GM19328 (cell line): Measurements from ENCODE around the gene FGB.
A peak's percentile ranks its signal among the peaks of the same experiment; 100 is the strongest.

Experiments used
- ATAC-seq: cut with Tn5 transposase; IDR thresholded peaks from one replicate; pipeline ENCODE4 v1.9.1; 2021; ENCODE audit warnings: mild to moderate bottlenecking, moderate library complexity; ENCODE audit not compliant: unreplicated experiment

The FGB gene

DNA sequence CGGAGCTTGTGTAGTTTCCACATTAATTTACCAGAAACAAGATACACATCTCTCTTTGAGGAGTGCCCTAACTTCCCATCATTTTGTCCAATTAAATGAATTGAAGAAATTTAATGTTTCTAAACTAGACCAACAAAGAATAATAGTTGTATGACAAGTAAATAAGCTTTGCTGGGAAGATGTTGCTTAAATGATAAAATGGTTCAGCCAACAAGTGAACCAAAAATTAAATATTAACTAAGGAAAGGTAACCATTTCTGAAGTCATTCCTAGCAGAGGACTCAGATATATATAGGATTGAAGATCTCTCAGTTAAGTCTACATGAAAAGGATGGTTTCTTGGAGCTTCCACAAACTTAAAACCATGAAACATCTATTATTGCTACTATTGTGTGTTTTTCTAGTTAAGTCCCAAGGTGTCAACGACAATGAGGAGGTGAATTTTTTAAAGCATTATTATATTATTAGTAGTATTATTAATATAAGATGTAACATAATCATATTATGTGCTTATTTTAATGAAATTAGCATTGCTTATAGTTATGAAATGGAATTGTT is at the start of gene FGB:
Gene FGB, plus strand, starts transcription at position 315 of the 558 bp plus-strand sequence. Its CDS starts 8 bp downstream, at position 323.
- ATAC-seq: no peak

DNA sequence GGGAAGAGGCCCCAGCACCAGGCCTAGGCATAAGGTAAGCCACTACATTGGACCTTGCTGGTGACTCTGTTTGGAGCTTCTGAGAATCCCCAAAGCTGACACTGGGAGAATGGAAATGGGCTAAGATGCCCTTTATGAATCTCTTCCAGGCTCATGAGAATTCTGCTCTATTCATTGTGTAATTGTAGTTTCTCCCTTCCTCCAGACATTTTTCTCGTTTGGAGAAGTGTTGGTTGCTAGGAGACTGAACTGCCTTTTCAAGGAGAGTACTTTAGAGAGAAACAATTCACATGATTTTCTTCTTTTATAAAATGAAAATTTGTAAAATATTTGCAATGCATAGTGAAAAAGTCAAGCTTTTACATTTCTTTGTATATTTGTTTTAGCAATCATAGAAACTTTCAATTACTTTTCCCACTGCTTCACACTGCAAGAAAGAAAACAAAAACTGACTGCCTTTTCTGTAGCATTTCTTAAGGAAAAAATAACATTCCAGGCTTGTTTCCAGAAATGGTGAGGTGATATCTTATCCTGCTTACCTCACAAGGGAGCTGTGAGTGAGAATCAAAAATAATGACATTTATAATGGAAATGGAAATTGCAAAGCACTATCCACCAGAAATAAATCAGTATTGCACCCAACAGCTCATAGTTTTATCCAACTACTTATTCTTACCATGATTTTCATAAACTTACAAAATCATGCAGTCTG is 46.3 kb upstream of the FGB start:
- no peak for ATAC-seq

DNA sequence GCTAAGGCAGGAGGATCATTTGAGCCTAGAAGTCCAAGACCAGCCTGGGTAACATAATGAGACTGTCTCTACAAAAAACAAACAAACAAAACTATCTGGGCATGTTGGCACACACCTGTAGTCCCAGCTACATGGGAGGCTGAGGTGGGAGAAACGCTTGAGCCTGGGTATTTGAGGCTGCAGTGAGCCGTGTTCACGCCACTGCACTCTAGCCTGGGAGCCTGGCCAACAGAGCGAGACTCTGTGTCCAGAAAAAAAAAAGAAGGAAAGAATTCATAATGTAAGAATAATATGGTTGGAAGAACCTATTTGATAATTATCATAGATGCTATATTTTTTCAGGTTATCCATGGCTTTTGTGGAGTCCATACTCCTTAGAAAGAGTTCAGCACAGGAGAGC is 45.2 kb upstream of the FGB start:
- no peak for ATAC-seq

DNA sequence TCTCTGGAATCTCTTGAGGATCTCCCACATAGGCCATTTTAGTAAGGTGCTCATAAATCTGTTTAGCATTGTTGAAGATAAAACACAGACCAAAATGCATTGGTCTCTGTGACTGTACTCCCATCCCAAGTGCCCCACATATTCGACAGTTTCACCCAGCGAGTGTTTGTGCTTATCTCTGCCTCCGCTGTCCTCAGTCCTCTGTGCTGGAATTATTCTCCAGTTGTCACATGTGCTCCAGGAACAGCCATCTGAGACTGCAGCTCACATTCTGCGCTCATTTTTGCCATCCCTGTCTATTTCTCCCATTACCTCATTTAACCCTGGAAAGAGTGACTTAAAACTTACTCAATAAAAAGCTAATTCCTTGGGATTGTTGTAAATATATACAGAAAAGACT is 43.6 kb upstream of the FGB start:
- ATAC-seq: no peak

DNA sequence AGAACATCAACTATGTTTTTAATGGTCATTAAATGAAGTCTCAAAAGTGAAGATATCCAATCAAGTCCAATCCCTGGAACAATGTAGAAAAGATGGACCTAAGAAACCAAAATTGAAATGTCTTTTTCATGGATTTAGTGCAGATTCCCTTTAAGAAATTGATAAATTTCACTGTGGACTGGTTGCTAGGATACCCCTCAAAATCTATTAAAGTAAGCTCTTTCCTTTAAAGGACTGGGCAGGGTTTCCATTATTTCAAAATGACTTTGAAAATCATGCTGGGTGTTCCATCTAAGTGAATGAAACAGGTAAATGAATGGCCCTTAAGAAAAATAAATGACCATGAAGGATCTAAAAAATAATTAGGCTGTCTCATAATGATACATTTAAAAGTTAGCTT is 41.2 kb upstream of the FGB start:
- ATAC-seq: no peak

DNA sequence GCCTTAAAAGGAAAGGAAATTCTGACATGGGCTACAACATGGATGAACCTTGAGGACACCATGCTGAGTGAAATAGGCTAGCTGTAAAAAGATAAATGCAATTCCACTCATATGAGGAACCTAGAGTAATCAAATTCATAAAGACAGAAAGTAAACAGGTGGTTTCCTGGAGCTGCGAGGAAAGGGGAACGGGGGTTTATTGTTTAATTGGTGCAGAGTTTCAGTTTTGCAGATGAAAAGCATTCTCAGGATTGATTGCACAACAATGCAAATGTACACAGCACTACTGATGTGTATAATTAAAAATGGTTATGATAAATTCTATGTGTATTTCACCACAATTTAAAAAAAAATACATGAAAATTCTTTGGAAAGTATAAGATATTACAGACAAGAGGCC is 36.7 kb upstream of the FGB start:
- ATAC-seq: no peak

DNA sequence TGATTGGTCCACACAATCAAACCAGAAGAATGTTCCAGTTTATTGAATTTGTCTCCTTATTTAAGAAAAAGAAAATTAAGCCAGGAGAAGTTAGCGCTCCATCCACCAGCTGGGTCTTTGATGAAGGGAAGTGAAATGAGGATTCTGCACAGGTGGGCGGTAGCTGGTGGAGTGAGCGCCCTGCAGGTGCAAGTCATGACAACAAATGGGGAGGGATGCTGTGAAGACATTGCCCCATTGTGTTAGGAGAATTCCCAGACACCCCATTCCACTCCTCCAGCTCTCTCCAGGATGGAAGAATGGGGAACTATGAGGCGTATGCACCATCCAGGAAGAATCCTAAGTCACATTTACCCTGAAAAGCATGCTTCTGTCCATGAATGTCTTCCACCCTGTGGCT is 35.5 kb upstream of the FGB start:
- no peak for ATAC-seq

DNA sequence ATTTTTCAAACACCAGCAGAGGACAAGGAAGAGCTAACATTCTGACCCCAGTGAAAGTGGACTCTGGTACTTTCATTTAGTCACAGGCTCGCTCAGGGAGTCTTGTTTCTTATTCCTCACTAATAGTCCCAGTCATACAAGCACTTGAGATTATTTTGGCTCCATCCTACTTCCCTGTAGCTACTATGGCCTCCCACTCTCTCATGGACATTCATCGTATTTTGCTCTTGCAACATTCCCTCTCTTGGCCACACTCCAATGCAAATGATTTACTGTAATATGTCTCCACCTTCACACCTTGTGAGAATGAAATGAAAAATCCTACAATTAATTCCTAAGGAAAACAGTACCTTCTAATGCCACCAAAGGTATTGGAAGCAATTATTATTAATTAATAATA is 33.9 kb upstream of the FGB start:
- ATAC-seq: no peak

DNA sequence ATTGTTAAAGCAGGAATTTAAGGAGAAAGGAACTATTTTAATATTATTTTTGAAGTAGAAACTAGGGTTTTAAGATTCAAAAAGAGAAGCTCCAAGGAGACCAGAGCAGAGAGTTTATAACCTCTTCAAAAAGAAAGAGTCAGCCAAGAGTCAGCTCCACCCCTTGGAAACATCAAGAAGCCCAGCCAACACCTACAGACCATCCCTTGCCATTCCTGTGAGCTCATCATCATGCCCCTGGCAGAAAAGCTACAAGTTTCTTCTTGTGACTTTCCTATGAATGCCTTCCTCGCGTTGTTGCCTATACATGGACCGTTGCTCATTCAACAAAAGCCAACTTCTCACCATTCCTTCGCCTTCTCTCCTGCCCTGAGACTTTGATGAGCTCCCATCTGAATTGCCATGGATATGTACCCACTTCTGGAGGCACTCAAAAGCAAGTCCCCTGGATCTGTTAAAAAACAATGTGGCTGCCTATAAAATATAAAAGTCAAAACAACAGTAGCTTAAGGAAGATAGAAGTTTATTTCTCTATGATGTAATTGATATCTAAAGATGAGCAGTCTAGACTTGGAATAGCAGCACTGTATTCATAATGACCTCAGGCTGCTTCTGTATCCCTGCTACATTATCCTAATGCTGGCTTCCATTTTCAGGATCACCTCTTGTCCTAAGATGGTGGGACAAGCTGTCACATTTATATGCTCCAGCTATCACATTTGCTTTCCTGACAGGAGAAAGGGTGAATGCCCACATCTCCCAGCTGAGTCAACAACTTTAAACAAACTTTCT is 32.9 kb upstream of the FGB start:
- ATAC-seq: no peak

DNA sequence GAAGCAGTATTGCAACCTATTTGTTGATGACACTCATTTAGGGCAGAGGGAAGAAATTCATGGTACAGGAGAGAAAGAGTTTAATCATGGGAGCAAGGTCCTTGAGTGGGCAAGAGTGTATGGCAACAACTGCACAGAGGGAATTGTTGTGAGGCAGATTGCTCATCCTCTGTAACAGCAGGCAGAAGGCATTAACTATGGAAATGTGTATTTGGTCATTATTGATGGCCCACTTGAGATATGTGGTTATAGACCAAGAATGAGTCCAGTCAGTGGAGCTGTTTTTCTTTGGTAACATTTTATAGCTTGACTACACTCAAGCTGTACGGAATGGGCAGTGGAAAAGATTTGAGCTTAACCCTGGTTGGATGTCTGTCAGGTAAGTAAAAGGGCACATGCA is 28.5 kb upstream of the FGB start:
- no peak for ATAC-seq

DNA sequence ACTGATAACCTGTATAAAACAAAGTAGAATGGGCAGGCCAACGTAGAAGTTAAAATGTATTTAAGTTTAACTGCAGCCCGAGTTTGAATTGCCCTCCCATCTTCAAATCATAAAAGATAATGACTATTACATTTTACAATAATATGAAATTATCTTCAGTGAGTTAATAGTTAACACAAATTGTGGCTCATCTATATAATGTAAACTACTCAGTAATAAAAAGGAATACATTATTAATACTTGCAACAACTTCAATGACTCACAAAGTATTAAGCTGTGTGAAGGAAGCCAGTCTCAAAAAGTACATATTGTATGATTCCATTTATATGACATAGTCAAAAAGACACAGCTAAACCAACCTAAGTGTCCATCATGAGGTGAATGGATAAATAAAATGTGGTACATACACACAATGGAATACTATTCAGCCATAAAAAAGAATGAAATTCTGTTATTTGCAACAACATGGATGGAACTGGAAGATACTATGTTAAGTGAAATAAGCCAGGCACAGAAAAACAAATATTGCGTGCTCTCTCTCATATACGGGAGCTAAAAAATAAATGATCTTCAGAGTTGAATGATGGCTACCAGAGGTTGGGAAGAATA is 20.4 kb upstream of the FGB start:
- no peak for ATAC-seq

DNA sequence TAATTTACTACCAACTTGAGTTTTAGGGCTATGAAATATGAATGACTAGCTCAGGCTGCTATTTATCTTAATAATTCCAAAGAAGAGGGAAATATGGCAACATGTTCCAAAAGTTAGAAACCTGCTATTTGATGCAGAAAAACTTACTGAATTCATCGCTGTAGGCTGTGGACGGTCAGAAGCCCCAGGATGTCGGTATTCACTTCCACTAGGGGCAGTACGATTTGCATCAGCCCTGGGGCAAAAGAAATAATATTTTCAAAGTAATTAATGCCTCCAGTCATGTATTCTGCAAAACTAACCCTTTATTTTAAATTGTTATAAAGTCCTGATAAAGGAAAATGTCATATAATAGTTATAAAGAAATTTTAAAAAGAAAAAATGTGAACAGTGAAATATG is 17.1 kb upstream of the FGB start:
- ATAC-seq: no peak

DNA sequence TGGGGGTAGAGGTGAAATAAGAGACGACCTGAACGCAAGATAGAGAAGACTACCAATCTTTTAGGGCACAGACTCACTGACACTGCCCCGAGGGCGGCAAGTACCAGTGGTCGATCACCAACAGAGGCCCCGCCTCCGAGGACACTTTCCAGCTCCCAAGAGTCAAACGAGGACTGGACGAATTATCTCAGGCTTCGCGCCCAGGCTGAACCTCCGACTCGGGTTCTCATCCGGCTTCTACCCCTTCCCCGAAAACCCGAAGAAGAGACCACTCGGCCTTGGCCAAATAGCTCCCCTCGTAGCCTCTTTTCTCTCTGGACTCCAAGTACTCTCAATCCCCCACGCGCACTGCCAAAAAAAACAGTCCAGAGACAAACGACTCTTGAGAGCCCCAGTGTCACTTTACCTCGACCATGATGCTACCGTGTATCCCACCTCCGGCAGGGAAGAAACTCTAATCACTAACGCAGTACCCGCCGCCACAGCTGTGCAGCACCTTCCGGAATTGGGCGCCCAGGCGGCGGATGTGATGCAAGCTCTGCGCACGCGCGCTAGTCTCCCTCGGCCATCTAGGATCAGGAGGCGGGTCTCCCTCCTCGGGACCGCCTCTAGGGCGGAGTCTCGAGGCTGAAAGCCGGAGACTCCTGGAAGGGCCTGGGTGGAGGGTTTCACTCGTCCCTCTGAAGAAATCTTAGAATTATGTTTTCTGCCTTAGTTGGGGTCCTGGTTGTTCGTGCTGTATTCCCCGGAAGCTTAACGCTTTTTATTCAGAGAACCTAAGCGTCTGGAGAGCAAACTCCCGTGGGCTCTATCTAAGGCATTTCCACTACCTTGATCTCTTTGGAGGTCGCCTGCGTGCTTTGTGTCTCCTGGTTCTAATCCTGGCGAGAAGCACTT is 12.7 kb upstream of the FGB start, which contains the start of gene PLRG1:
Gene PLRG1, minus strand, starts transcription at position 507 of the 897 bp plus-strand sequence. Its CDS starts 92 bp downstream, at position 415.
- ATAC-seq: peak; percentile 95

DNA sequence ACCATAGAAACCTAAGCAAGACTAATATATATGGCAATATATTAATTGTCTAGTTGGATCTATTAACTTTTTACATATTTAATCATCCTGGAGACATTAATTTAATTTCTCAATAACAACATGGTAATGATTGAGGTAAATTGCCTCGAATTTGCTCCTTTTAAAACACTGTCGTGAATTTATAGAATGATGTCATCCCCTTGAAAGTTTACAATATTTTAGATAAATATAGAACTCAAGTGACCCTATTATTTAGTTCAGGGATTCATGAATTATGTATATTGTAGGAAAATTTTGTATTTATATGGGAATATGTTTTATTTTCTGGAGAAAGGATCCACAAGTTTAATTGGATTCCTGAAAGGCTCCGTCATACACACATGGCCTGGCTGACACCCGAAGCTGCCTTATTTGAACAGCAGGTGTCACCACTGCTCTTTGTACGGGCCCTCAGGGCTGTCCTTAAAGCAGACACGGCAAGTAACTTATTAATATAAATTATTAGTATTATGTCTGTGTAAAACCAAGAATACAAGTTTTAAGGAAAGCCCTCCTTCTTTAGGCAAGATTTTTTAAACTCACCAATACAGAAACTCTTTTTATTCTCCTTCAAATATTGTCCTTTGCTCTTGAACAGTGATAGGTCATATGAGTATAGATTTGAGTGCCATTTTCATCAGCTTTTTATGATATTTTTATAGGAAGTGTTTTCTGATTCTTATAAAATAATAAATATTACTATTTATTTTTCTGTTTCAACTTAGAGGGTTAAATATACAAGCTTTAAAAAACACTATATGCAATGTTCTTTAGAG is 10.7 kb upstream of the FGB start:
- ATAC-seq: peak; percentile 50

DNA sequence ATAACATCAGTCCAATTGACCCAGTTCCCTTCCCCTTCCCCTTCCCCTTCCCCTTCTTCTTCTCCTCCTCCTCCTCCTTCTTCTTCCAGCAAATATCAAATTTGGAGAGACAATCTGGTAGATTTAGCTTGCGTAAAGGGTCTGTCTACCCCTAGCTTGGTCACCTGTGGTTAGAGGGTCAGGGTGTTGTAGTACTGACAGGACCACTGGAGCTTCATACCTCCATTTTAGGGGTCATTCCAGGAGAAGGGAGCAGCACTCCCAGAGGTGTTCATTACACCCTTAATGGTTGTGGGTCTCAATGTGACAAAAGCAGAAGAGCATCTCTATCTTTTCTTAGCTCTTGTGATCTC is 3.7 kb upstream of the FGB start:
- peak; percentile 30 for ATAC-seq

DNA sequence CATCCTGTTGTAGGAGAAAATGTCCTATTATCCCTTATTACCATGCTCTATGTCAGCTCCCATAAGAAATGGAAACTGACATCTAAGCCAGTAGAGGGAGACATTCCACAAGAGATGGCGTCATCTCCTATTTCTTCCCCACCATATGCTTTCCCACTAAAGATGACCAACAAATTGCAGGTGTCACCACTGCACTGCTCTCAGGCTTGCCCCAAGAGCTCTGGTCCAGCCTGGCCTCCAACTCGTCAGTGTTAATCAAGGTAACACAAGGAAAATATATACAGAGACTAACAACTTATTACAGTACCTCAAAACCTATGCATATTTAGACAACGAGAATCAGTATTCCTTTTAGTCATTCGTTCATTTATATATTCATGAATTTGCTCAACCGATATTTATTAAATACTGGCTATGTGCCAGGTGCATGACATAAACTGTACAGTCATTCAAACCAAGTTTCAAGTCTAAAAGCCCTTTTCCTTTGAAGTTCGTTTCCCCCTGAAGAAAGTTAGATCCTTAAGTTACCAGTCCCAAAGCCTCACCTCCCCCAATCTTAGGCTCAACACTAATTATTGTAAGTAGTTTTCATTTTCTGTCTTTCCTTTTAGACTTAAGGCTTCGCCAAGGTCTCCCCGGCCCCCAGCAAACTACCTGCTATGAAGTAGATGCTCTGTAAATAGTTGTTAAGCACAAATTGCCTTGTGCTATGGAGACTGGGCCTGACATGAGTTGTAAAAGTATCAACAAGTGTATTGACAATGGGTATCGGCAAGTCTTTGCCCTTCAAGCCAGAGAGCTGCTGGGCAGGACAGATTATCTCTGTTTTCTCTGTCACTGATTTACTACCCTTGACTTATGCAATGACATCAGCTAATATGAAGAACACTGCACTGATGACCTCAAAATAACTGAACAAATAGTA is 3.1 kb upstream of the FGB start:
- ATAC-seq: peak; percentile 94

DNA sequence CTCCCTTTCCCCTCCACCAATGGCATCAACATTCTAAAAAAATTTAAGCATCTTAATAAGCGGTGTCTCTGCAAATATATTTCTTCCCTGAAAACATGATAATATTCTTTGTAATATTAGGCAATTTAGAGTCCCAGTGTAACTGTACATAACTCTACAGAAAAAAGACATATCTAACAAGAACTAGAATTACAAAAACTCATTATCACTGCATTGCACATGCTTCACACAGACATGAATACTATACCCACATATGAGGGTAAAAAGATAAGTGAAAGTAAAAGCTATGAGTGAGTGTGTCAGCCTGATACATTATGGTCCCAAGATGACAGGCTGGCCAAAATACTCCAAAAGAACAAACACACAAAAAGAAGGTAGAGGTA is 2.4 kb upstream of the FGB start:
- no peak for ATAC-seq

DNA sequence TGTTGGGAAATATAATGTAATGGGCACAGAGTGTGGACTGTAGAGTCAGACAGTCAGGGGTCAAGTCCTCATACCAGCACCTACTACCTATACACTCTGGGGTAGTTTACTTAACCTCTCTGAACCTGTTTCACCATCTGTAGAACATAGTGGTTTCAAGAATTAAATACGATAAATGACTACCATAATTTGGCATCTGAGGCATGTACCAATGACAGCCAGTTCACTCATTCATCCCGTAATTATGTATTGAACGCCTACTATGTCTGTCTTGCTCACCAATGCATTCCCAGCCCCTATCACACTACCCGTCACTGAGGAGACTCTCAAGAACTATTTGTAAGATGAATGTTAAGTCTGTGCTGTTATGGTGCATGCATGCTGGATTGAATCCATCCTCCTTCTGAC is 2.0 kb upstream of the FGB start:
- no peak for ATAC-seq

DNA sequence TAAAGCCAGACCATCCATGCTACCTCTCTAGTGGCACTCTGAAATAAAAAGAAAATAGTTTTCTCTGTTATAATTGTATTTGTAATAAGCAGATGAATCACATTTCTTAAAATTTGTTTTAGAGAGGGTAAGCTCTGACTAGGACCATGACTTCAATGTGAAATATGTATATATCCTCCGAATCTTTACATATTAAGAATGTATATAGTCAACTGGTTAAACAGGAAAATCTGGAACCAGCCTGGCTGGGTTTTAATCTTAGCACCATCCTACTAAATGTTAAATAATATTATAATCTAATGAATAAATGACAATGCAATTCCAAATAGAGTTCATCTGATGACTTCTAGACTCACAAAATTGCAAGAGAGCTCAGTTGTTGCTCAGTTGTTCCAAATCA is 1.5 kb downstream of the FGB start:
- ATAC-seq: no peak
